Measurements from ENCODE around the gene WDR7. TPM values are rescaled to one million over a fixed set of nuclear protein-coding genes. Genes with fewer than 3 reads are reported as not detected.
A peak's percentile ranks its signal among the peaks of the same experiment; 100 is the strongest.

WDR7 gene
- polyA plus RNA-seq (ENCODE audit: insufficient read length in 4 of 4), result 10 to 100 TPM; 11.1 to 14.6 (median 12.5) TPM

GRCh38 chr18:56650944-56651770 is at the start of gene WDR7:
TSS of gene WDR7 (plus strand) at chr18:56651359. CDS start at chr18:56672516, 21,157 bp downstream.
- DNase-seq (ENCODE audit: low read depth in 4 of 4, low spot score in 3 of 4), result peak; percentile 88 to 95 (median 94)

GRCh38 chr18:56606618-56607017 is 44.5 kb upstream of the WDR7 start:
- DNase-seq (ENCODE audit: low read depth in 4 of 4, low spot score in 3 of 4), result no peak

GRCh38 chr18:56615738-56616520 is 35.2 kb upstream of the WDR7 start:
- no peak for DNase-seq (ENCODE audit: low read depth in 4 of 4, low spot score in 3 of 4)

DNA sequence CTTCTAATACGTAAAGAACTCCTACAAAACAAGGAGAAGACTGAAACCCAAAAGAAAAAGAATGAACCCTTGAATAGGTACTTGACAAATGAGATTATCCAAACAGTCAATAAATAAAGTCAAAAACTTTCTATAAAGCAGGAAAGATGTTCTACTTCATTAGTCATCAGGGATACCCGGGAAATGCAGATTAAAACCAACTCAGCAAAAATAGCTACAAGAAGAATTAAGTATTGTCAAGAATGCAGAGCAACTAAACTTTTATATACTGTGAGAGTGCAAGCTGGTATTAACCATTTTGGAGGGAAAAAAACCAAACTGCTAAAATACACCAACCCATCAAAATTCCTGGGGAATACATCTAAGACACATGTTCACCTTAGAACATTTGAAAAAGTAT is 23.2 kb upstream of the WDR7 start:
- no peak for DNase-seq (ENCODE audit: low read depth in 4 of 4, low spot score in 3 of 4)

DNA sequence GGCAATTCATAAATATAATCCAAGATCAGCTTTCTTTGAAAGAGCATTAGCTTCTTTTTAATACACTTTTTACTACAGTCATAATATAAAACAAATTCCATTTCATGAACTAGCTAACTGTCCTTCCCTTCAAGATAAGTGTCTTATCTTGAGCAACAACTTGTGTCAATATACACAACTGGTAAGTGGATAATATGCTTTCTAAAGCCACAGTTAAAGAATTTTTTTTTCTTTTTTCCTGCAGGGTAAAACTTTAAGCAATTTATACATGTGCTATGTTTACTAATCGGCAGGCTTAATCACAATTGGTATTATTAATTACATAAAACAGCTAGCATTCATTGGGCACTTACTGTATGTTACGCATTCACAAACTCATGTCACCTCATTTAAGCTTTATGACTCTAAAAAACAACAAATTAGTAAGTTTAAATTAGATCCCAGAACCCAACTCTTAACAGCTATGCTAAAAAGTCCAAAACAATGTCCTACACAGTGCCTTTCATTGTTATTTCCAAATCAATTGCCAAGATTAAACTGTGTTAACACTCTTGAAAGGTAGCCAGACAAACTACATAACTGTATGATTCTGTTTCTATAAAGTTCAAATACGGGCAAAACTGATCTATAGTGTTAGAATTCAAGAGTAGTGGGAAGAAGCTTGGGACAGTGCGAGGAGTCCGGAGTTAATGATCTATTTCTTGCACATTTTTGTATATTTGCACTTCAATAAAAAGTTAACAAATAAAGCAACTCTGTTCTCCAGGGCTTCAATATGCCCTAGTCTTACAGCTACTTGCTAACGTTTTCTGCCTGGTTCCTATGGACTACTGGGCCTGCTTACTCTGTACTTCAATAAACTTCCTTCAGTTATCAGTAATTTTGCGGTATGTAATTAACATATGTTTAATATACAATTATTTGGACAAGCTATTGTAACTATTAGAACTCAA is 18.8 kb upstream of the WDR7 start:
- DNase-seq (ENCODE audit: low read depth in 4 of 4, low spot score in 3 of 4), result no peak

DNA sequence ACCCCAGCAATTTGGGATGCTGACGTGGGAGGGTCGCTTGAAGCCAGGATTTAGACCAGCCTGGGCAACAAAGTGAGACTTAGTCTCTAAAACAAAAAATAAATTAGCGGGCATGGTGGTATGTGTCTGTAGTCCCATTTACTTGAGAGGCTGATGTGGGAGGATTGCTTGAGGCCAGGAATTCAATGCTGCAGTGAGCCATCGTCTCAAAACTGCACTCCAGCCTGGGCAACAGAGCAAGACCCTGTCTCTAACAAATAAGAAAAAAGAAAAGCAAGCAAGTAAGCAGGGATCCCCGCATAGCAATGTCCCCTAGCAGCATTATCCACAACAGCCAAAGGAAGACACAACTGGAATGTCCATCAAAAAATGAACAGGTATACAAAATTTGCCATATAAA is 16.2 kb upstream of the WDR7 start:
- no peak for DNase-seq (ENCODE audit: low read depth in 4 of 4, low spot score in 3 of 4)

DNA sequence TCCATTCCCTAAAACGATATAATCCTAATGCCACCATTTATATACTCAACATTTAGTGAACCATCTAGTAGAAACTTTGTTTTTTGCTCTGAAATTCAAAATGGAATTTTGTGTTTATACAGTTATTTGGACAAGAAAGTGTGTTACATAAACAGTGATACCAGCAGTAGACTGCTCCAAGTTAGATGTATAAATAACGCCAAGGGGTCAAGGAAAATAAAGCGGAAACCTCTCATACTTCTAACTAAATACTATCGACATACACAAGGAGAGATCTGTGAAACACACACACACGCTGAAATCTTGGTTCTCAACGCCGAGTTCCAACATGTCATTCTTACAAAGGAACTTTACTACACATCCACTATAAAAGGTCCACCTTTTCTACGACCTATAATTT is 14.0 kb upstream of the WDR7 start:
- no peak for DNase-seq (ENCODE audit: low read depth in 4 of 4, low spot score in 3 of 4)

DNA sequence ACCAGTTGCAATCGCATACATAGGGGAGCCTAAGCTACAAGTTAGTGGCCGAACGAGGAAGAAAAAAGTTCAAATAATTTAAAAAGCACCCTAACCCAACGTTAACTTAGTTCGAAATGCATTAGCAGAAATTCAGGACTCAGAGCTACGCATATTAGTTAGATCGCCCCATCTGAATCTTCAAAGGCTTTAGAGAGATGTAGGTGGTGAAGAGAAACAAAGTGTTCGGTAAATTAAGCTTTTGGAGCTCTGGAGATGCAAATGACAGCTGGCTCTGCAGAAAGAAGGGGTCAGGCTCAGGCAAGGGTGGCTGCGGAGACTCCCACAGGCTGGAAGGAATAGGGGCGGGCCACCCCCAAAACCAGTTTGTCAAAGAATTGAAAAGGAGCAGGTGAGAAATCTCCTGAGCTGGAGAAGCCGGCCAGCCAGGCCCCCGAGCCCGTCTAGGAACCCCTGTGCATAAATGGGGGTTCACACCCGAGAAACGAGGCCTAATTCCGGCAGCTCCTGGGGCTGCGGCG is 13.4 kb upstream of the WDR7 start:
- no peak for DNase-seq (ENCODE audit: low read depth in 4 of 4, low spot score in 3 of 4)

GRCh38 chr18:56638232-56639103 is 12.7 kb upstream of the WDR7 start, which contains the start of gene TXNL1:
TSS of gene TXNL1 (minus strand) at chr18:56638592. CDS start at chr18:56638440, 152 bp downstream.
- DNase-seq (ENCODE audit: low read depth in 4 of 4, low spot score in 3 of 4), result peak; percentile 97 to 99 (median 98)

- no peak for DNase-seq (ENCODE audit: low read depth in 4 of 4, low spot score in 3 of 4)
Observed at GRCh38 chr18:56639104-56639381, 12.1 kb upstream of the WDR7 start.

DNA sequence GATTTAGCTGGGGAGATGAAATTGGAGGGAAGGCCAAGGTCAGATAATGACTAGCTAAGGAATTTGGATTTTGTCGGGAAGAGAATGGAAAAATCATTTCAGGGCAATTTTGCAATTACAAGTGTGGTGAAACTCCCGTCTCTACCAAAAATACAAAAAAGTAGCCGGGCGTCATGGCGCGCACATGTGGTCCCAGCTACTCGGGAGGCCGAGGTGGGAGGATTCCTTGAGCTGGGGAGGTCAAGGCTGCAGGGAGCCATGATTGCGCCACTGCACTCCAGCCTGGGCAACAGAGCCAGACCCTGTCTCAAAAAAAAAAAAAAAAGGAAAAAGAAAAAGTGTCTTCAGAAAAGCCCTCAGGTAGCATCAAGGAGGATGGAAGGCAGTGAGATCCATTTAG is 11.6 kb upstream of the WDR7 start:
- no peak for DNase-seq (ENCODE audit: low read depth in 4 of 4, low spot score in 3 of 4)

DNA sequence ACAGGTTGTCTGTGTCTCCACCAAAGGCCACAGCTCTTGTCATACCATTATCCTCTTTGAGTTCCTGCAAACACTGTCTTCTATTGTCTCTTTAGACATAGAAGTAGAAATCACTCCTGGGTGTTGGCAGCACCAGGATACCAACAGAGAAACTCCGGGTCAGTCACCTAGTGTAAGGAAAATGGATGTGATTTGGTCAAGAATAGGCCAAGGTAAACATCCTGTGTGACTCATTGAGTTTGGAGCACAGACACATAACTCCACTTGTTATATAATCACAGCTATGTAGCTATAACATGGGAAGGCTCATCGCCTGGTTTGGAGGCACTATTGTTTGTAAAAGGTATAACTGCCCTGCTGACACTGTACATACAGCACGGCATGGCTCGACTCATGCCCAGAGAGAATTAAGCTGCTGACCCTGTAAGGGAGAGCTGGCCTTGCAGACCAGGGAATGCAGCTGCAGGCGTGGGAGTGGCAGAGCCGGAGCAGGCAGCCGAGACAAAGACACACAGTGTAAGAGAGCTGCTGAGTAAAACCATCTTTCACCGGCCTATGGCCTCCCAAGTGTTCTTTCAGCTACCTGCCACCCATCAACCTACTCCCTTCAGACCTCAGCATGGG is 9.3 kb upstream of the WDR7 start:
- no peak for DNase-seq (ENCODE audit: low read depth in 4 of 4, low spot score in 3 of 4)

DNA sequence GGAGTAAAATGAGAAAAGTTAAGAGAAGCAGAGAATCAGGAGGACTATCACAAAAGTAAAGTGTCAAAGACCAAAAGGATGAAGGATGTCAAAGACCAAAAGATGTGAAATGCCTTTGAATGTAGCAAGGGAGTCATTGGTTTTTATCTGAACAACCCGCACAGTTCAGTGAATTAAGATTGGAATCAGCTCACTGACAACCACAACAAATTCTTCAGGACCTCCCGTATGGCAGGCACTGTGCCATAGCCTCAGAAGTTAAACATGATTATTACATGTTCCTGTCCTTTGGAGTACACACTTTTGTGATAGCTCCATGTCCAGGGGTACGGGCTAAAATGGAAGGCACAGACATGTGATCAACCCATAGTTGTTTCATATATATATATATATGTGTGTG is 7.8 kb upstream of the WDR7 start:
- DNase-seq (ENCODE audit: low read depth in 4 of 4, low spot score in 3 of 4), result no peak

GRCh38 chr18:56645415-56646016 is 5.6 kb upstream of the WDR7 start:
- DNase-seq (ENCODE audit: low read depth in 4 of 4, low spot score in 3 of 4), result no peak

GRCh38 chr18:56647071-56647470 is 4.1 kb upstream of the WDR7 start:
- DNase-seq (ENCODE audit: low read depth in 4 of 4, low spot score in 3 of 4), result no peak

GRCh38 chr18:56647951-56648893 is 2.9 kb upstream of the WDR7 start:
- DNase-seq (ENCODE audit: low read depth in 4 of 4, low spot score in 3 of 4), result no peak

- DNase-seq (ENCODE audit: low read depth in 4 of 4, low spot score in 3 of 4), result no peak
Observed at GRCh38 chr18:56649996-56650395, 1.2 kb upstream of the WDR7 start.

DNA sequence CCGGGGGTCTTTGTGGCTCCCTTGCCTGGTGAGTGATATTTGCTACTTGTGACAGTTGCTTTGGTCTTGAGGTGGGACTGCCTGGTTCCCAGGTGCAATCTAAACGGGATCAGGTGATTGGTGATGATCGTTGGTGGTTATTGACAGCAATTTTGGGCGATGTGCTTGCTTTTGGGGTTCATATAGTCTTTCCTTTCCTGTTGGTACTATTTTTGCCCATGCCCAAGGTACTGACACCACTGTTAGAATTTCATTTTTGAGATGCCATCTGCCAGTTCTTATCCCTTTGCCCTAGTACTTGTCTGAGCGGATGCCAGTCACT is 573 bp downstream of the WDR7 start:
- DNase-seq (ENCODE audit: low read depth in 4 of 4, low spot score in 3 of 4), result no peak

All from left renal pelvis (tissue), 4 donors.